Measurements from ENCODE around the gene PTPN11. TPM values are rescaled to one million over a fixed set of nuclear protein-coding genes. Genes with fewer than 3 reads are reported as not detected.

PTPN11 gene
- polyA plus RNA-seq, 1 of the 3 experiments (the other 2 are of a cell fraction): 48.3 TPM

- no peaks in the 10 kb centered on the region for H3K4me1 ChIP-seq (ENCODE audit: control insufficient read depth in 1 of 2, insufficient read depth in 2 of 2, low read depth in 1 of 2, low read length in 1 of 2)
- CTCF ChIA-PET: interaction anchor here (0.6 kb wide), 1 partner anchor 568 kb away, joined by 3 read pairs; no protein-coding TSS in a partner anchor
- whole genome bisulfite sequencing (ENCODE audit: low lambda C conversion rate): 32% methylated on average over 1 of the region's 1 CpG
Measured at GRCh38 chr12:112532106-112532505, 113.4 kb downstream of the PTPN11 start.

More at GRCh38 chr12:112532106-112532505, 113.4 kb downstream of the PTPN11 start:
- POLR2A ChIA-PET: no interaction called here
- Histone ChIP-seq H3K4me2 (no peak overlapping the region), H3F3A (replicated peaks; ENCODE audit: insufficient read depth) (no peaks in the 10 kb centered on the region), H3K36me3 (replicated peaks in 1 of 2; ENCODE audit: control insufficient read depth in 1 of 2, insufficient read depth in 2 of 2, low read length in 1 of 2) (no peaks in the 10 kb centered on the region), H3K27ac (ENCODE audit: low read depth in 2 of 2, low read length in 1 of 2) (no peak overlapping the region), H3K4me3 (ENCODE audit: low read depth in 2 of 2, low read length in 1 of 2) (no peak overlapping the region), H2AFZ (ENCODE audit: low read depth) (no peak overlapping the region), H4K20me1 (ENCODE audit: insufficient read depth) (no peaks in the 10 kb centered on the region), H3K27me3 (ENCODE audit: insufficient read depth) (no peaks in the 10 kb centered on the region), H3K9me3 (no peaks in the 10 kb centered on the region), H3K79me2 (ENCODE audit: insufficient read depth) (no peaks in the 10 kb centered on the region), H3K9me2 (no peaks in the 10 kb centered on the region), H3K9ac (no peak overlapping the region)
- DNase-seq: no peak
- TF ChIP-seq PBX3 (IDR thresholded peaks at IDR 0.05) (no peak), FOXM1 (IDR thresholded peaks at IDR 0.05; ENCODE audit: low read depth) (no peak), RCOR1 (IDR thresholded peaks at IDR 0.05; ENCODE audit: low read length) (no peak), SIN3A (IDR thresholded peaks at IDR 0.05; ENCODE audit: borderline replicate concordance, low read depth, low read length) (no peak), ELF1 (IDR thresholded peaks at IDR 0.05) (no peak), POLR2AphosphoS5 (IDR thresholded peaks at IDR 0.05; ENCODE audit: low read depth, low read length) (no peak), SMC3 (IDR thresholded peaks at IDR 0.05; ENCODE audit: low read depth, low read length) (no peak), NFIC (IDR thresholded peaks at IDR 0.05; ENCODE audit: borderline replicate concordance) (no peak), JUND (IDR thresholded peaks at IDR 0.05) (no peak)
- TF ChIP-seq, protein P1, sequence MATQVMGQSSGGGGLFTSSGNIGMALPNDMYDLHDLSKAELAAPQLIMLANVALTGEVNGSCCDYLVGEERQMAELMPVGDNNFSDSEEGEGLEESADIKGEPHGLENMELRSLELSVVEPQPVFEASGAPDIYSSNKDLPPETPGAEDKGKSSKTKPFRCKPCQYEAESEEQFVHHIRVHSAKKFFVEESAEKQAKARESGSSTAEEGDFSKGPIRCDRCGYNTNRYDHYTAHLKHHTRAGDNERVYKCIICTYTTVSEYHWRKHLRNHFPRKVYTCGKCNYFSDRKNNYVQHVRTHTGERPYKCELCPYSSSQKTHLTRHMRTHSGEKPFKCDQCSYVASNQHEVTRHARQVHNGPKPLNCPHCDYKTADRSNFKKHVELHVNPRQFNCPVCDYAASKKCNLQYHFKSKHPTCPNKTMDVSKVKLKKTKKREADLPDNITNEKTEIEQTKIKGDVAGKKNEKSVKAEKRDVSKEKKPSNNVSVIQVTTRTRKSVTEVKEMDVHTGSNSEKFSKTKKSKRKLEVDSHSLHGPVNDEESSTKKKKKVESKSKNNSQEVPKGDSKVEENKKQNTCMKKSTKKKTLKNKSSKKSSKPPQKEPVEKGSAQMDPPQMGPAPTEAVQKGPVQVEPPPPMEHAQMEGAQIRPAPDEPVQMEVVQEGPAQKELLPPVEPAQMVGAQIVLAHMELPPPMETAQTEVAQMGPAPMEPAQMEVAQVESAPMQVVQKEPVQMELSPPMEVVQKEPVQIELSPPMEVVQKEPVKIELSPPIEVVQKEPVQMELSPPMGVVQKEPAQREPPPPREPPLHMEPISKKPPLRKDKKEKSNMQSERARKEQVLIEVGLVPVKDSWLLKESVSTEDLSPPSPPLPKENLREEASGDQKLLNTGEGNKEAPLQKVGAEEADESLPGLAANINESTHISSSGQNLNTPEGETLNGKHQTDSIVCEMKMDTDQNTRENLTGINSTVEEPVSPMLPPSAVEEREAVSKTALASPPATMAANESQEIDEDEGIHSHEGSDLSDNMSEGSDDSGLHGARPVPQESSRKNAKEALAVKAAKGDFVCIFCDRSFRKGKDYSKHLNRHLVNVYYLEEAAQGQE (IDR thresholded peaks at IDR 0.05; ENCODE audit: low read depth, low read length): no peak
- TF ChIP-seq, protein P2, sequence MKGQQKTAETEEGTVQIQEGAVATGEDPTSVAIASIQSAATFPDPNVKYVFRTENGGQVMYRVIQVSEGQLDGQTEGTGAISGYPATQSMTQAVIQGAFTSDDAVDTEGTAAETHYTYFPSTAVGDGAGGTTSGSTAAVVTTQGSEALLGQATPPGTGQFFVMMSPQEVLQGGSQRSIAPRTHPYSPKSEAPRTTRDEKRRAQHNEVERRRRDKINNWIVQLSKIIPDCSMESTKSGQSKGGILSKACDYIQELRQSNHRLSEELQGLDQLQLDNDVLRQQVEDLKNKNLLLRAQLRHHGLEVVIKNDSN (IDR thresholded peaks at IDR 0.05; ENCODE audit: borderline replicate concordance, low read depth): no peak
- TF ChIP-seq, protein P3, sequence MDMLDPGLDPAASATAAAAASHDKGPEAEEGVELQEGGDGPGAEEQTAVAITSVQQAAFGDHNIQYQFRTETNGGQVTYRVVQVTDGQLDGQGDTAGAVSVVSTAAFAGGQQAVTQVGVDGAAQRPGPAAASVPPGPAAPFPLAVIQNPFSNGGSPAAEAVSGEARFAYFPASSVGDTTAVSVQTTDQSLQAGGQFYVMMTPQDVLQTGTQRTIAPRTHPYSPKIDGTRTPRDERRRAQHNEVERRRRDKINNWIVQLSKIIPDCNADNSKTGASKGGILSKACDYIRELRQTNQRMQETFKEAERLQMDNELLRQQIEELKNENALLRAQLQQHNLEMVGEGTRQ (IDR thresholded peaks at IDR 0.05; ENCODE audit: borderline replicate concordance, low read depth, low read length): no peak

All from SK-N-SH (cell line).